Pancreas (tissue), 10 donors: ENCODE data around the gene ZC3H18. TPM values are rescaled to one million over a fixed set of nuclear protein-coding genes. Genes with fewer than 3 reads are reported as not detected.

ENCODE experiments used
- ATAC-seq, 4 donors: fragments of 200-7000 bp; cut with Tn5 transposase; one replicate each; pipeline versions ENCODE4 v1.8.0 to v1.9.1; 2020; ENCODE audit warnings: mild to moderate bottlenecking in 4 of 4, moderate library complexity in 4 of 4
- DNase-seq, 6 donors: peaks; one replicate each; pipeline ENCODE4 v3.0.0-alpha.2; 2020
- FAIRE-seq: peaks from 2 replicates; lab custom pipeline; 2012; peaks lifted over from hg19 to GRCh38; lab: Jason Lieb, UNC
- H3K27ac ChIP-seq, 4 donors: fragments of 200-600 bp; sonication (generic); 1 replicate in 3 of 4; 2 replicates in 1 of 4; pipeline versions ENCODE4 v1.5.0 to v1.8.0; 2020
- H3K27me3 ChIP-seq, 4 donors: fragments of 200-600 bp; one replicate each; pipeline ENCODE4 v1.8.0; 2021
- H3K36me3 ChIP-seq, 3 donors: fragments of 200-600 bp; sonication (generic) in 1 of 3; one replicate each; pipeline versions ENCODE4 v1.5.0 to v1.8.0; 2020 to 2021
- H3K4me1 ChIP-seq, 3 donors: fragments of 200-600 bp; one replicate each; pipeline ENCODE4 v1.8.0; 2021
- H3K4me3 ChIP-seq, 4 donors: fragments of 200-600 bp; sonication (generic) in 2 of 4; one replicate each; pipeline versions ENCODE4 v1.5.0 to v1.8.0; 2020 to 2021
- H3K9me3 ChIP-seq, 4 donors: fragments of 200-600 bp; one replicate each; pipeline ENCODE4 v1.8.0; 2021
- CTCF ChIP-seq, 4 donors: fragments of 200-600 bp; sonication (generic) in 3 of 4; IDR thresholded peaks; one replicate each; pipeline versions ENCODE4 v1.5.0 to v1.8.0; 2021; ENCODE audit warnings: antibody characterized with exemption in 4 of 4
- WGBS, 2 donors: extraction: QIAGEN DNeasy Blood & Tissue Kit; methylation state at CpG; one replicate each; pipeline ENCODE4 v1.1.7; 2013; 5-methylcytosine and 5-hydroxymethylcytosine counted together
- intact Hi-C, 3 donors: fragments of 100-400 bp; cut with DNase I; formaldehyde crosslinking; loops; one replicate each; pipeline versions ENCODE4 v1.11.1 to v1.14.2; 2022
- polyA plus RNA-seq, 2 donors: library from polyadenylated mRNA; stranded (reverse); fragments of 200-250 nt; gene quantifications; one replicate each; pipeline ENCODE4 v1.2.3, GENCODE V29; 2013
- total RNA-seq, 6 donors: library from RNA; stranded (reverse); fragmentation: NEBNext Ultra II Directional in 4 of 6; extraction: Animal tissue kit (Norgen Biotek cat#: 25700) in 4 of 6; gene quantifications; one replicate each; pipeline versions ENCODE4 v1.2.1 to v1.2.4, GENCODE V29; 2021 to 2023
- donor health status: healthy with polysubstance abuse.
- donor health status: DM: no; HTN: no; CAD: no; lungs with moderate emphysema.
- donor health status: DM: no; HTN: no; CAD: no.
- donor health status: control.
- donor health status: control.
- donor health status: Bipolar disorder and iron deficiency.
- donor health status: DM: yes; HTN: yes; CAD: no.
- donor health status: DM: no; HTN: no; CAD: no.
- donor health status: DM: no; HTN: no; CAD: no.
- donor health status: DM: yes; HTN: yes; CAD: no.

ZC3H18 gene
- total and polyA plus RNA-seq, 8 donors = 12.2 to 27.6 (median 16.8) TPM

- no peak overlapping the region for H3K27ac ChIP-seq
- intact Hi-C loops = loop anchor here in 1 of 3 donors (10.0 kb wide), 1 partner anchor 124 kb away; no protein-coding TSS in a partner anchor
- no peaks in the 10 kb centered on the region for H3K9me3 ChIP-seq
- DNase-seq = no peak
- TF ChIP-seq CTCF (IDR thresholded peaks at IDR 0.05) = no peak
- 81 to 83% methylated on average over 18 of the region's 18 CpGs for WGBS, 2 donors
- no peaks in the 10 kb centered on the region for H3K27me3 ChIP-seq
- no peak for ATAC-seq
- H3K4me1 ChIP-seq = peaks cover 12 to 19% (median 13%) of the 10 kb centered on the region in 3 donors
- H3K36me3 ChIP-seq = no peaks in the 10 kb centered on the region
- peak overlapping the region in 3 of 4 donors; percentile 72 to 94 (median 81) for H3K4me3 ChIP-seq
- no peak for FAIRE-seq
Observed at GRCh38 chr16:88568710-88569613, 1.2 kb upstream of the ZC3H18 start.

GRCh38 chr16:88569614-88569984, 604 bp upstream of the ZC3H18 start:
- FAIRE-seq (no peak), DNase-seq (peak in 3 of 6 donors; percentile 55 to 79 (median 66)), ATAC-seq (peak; percentile 10 to 34 (median 24))
- Histone ChIP-seq H3K36me3 (no peaks in the 10 kb centered on the region), H3K27ac (peak overlapping the region in 1 of 4 donors; percentile 48), H3K4me1 (peaks cover 12 to 19% (median 13%) of the 10 kb centered on the region in 3 donors), H3K27me3 (no peaks in the 10 kb centered on the region), H3K9me3 (no peaks in the 10 kb centered on the region), H3K4me3 (peak overlapping the region; percentile 33 to 94 (median 76))
- no peak for TF ChIP-seq CTCF (IDR thresholded peaks at IDR 0.05)
- 2% methylated on average over 28 of the region's 28 CpGs for WGBS, 2 donors
- intact Hi-C loops = loop anchor here in 1 of 3 donors (10.0 kb wide), 1 partner anchor 125 kb away; no protein-coding TSS in a partner anchor

GRCh38 chr16:88570691-88571092, 489 bp downstream of the ZC3H18 start:
- no peak for FAIRE-seq
- 0 to 1% methylated on average over 31 to 35 of the region's 35 CpGs for WGBS, 2 donors

GRCh38 chr16:88575251-88575650, 5.0 kb downstream of the ZC3H18 start:
- no peaks in the 10 kb centered on the region for H3K27me3 ChIP-seq
- no peak for ATAC-seq
- H3K9me3 ChIP-seq = no peaks in the 10 kb centered on the region
- no peak for FAIRE-seq
- no peak overlapping the region for H3K4me3 ChIP-seq
- TF ChIP-seq CTCF (IDR thresholded peaks at IDR 0.05) = no peak
- intact Hi-C loops = no loop called here
- 92% methylated on average over 11 of the region's 11 CpGs for WGBS, 2 donors
- peaks cover 7 to 13% (median 13%) of the 10 kb centered on the region in 3 donors for H3K4me1 ChIP-seq
- DNase-seq = peak in 1 of 6 donors; percentile 13
- peaks cover 0 to 19% (median 0%) of the 10 kb centered on the region in 3 donors for H3K36me3 ChIP-seq
- H3K27ac ChIP-seq = no peak overlapping the region

More at GRCh38 chr16:88570691-88571092, 489 bp downstream of the ZC3H18 start:
- H3K27ac ChIP-seq = peak overlapping the region in 2 of 4 donors; percentile 62
- intact Hi-C loops = no loop called here
- no peaks in the 10 kb centered on the region for H3K27me3 ChIP-seq
- H3K4me1 ChIP-seq = peaks cover 12 to 19% (median 13%) of the 10 kb centered on the region in 3 donors
- peak overlapping the region; percentile 72 to 94 (median 87) for H3K4me3 ChIP-seq
- H3K9me3 ChIP-seq = no peaks in the 10 kb centered on the region
- TF ChIP-seq CTCF (IDR thresholded peaks at IDR 0.05) = no peak
- peak in 1 of 4 donors; percentile 6 for ATAC-seq
- no peaks in the 10 kb centered on the region for H3K36me3 ChIP-seq
- peak in 2 of 6 donors; percentile 39 to 79 for DNase-seq
